Measurements from ENCODE around the gene PTGES.
"Not testable (repeated sequence)": the region's sequence is repeated elsewhere in the genome, so short reads cannot be mapped to it uniquely, and the experiment has no call there.

The PTGES gene

GRCh38 chr9:129769669-129770068, 16.8 kb upstream of the PTGES start:
- DNase-seq, result no peak

- DNase-seq, result no peak
Observed at GRCh38 chr9:129768486-129768885, 15.6 kb upstream of the PTGES start.

GRCh38 chr9:129765764-129766317, 13.0 kb upstream of the PTGES start:
- DNase-seq, result no peak

- no peak for DNase-seq
Observed at GRCh38 chr9:129762985-129763926, 10.4 kb upstream of the PTGES start.

GRCh38 chr9:129762370-129762984, 9.6 kb upstream of the PTGES start:
- not testable (repeated sequence) for DNase-seq

- no peak for DNase-seq
Observed at GRCh38 chr9:129761901-129762369, 9.1 kb upstream of the PTGES start.

GRCh38 chr9:129761293-129761900, 8.6 kb upstream of the PTGES start:
- DNase-seq, result no peak

GRCh38 chr9:129760784-129761183, 7.9 kb upstream of the PTGES start:
- DNase-seq, result not testable (repeated sequence)

- no peak for DNase-seq
Observed at GRCh38 chr9:129759804-129760502, 7.1 kb upstream of the PTGES start.

GRCh38 chr9:129759319-129759718, 6.5 kb upstream of the PTGES start:
- no peak for DNase-seq

GRCh38 chr9:129757045-129757444, 4.2 kb upstream of the PTGES start:
- DNase-seq, result no peak

- DNase-seq, result no peak
Observed at GRCh38 chr9:129756191-129756590, 3.3 kb upstream of the PTGES start.

GRCh38 chr9:129755151-129755550, 2.3 kb upstream of the PTGES start:
- DNase-seq, result no peak

GRCh38 chr9:129751841-129752801, 721 bp downstream of the PTGES start:
- no peak for DNase-seq

GRCh38 chr9:129750013-129750638, 2.7 kb downstream of the PTGES start:
- DNase-seq, result no peak

- no peak for DNase-seq
Observed at GRCh38 chr9:129749575-129749974, 3.3 kb downstream of the PTGES start.

GRCh38 chr9:129749052-129749451, 3.8 kb downstream of the PTGES start:
- not testable (repeated sequence) for DNase-seq

GRCh38 chr9:129748249-129748648, 4.6 kb downstream of the PTGES start:
- no peak for DNase-seq

- no peak for DNase-seq
Observed at GRCh38 chr9:129746092-129746777, 6.6 kb downstream of the PTGES start.

- DNase-seq, result no peak
Observed at GRCh38 chr9:129745200-129745599, 7.6 kb downstream of the PTGES start.

All from NCI-H187 treated with DMSO at 0.1 percent for 48 hours (cell line).